SIG-M5 treated with dmso at 0.1 percent for 504 hours (cell line): ENCODE measurements around the gene TEPSIN.

Source experiments
- DNase-seq: peaks from one replicate; lab custom pipeline; 2025; ENCODE audit not compliant: unreplicated experiment; lab: John Stamatoyannopoulos, UW

TEPSIN gene

DNA sequence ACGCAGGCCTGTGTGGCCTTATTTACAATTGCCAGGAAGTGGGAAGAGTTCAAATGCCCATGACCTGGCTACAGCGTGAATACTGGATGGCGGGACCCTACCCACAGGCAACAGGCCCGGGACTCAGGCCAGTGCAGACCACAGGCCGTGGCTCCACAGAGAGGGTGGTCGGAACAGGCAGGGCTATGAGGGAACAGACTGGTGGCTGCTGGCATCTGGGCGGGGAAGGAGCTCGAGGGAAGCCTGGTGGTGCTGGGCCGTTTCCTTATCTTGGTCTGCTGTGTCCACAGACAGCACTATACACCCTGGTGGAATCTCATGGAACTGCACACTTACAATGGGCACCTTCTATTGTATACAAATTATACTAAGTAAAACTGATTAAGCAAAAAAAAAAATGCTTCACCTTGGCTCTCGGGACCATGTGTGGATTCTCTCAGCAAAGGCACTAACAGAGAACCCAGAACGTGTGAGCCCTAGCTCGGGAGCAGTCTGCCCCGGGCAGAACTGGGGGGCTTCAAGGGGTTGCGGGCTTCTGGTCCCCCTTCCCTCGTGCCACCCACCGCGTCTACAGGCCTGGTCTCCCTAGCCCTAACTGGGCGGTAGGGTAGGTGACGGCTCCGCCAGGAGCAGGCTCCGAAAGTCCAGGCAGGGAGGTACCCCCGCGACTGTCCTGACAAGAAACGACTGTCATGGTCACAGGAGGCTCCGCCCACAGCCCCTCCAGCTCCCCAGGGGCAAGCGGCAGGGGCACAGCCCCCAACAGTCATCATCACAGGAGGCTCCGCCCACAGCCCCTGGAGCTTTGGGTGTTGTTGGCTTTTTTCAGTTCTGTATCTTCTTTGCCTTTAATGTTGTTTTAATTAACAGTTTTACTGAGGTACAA, 37.9 kb downstream of the TEPSIN start:
- DNase-seq: peak; percentile 75

DNA sequence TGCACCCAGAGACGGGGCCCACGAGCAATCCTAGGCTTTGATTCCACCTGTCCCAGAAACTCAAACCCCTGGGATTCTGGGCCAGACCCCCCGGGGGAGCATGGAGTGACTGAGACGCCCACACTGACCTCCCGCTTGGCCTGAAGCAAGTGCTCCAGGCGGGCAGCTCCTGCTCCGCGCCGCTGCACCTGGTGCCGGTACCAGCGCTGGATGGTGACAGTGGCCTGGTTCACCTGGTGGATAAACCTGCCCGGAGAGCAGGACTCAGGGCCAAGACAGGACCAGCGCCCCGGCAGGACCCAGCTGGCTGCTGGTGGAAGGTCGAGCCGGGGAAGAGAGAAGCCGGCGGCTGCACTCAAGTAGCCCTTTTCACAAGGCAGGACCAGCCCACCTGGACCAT, 38.7 kb downstream of the TEPSIN start:
- no peak for DNase-seq

DNA sequence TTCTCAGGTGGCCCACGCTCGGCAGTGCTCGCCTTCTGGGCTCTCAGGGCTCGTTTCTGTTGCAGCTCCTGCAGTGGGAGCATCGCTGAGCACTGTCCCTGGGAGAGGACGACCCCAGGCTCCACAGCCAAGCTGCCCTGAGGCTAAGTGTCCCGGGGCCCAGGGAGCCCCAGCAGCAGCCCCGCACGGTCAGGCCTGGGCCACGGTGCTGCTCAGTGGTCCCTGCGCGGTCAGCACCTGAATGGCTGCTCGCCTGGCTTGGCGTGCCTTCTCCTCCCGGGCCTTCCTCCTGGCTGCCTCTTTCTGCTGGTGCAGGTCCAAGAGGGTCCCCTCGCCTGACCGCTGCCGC, 39.4 kb downstream of the TEPSIN start:
- no peak for DNase-seq

DNA sequence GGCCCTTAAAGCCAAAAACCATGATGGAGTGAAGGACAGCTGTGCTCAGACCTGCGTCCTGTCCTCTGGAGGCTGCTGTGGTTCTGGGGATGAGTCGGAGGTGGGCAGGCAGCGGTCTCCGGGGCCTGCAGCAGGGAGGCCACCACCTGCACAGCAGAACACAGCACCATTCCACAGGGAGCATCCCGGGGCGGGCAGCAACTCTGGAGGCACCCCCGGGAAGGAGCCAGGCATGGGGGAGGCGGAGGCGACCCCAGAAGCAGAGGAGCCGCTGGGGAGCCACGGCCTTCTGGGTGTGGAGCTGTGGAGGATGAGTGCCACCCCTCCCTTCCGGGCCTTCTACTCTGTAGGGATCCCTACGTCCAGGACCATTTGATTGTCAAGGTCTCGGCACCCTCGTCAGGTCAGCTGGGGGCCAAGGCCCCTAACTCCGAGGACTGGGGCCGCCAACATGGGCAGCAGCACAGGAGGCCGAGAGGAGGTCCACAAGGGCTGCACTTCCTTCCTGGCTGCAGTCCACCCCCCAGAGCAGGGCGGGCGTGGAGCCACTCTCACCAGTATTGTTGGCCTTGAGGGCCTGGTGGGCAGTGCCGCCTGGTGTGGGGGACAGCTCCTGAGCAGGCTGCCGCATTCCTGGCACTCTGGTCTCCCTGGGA, 39.9 kb downstream of the TEPSIN start:
- no peak for DNase-seq

DNA sequence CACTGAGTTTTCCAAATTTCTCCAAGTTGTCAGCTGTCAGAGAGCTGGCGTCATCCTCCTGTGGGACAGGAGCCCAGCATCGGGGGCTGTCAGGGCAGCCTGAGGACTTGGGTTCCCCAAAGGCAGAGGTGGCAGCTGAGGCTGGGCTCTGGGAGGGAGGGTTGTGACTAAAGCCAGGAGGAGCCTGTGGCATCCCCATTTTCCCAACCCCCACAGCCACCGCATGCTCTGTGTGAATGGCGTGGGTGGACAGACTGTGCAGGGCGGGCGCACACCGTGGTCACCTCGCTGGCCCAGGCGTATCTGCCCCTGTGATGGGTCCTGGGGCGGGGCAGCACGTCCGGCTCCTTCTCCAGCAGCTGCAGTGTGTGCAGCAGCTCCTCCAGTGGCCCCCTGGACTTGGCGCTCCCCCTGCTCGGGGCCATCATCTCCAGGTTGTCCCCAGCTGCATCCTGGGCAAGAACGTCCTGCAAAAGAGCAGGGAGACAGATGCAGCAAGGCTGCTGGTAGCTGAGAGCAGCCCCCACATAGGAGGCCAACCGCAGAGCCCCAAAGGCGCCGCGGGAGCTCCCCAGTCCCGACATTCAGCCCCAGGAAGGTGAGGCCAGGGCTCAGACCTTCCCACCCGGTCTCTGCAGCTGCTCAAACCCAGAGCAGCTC, 40.9 kb downstream of the TEPSIN start:
- DNase-seq: no peak

DNA sequence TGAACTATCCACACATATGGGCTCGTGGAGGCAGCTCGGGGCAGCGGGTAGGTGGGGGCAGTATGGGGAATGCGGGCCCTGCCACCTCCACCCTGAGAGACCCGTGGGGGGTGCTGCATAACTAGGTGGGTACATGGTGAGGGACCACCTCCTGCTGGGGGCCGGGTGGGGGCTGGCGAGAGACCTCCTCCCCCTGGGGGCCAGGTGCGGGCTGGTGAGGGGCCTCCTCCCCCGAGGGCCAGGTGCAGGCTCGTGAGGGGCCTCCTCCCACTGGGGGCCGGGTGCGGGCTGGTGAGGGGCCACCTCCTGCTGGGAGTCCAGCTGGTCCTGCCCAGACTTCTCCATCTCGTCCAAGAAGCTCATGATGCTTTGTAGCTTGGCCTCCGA, 41.5 kb downstream of the TEPSIN start:
- no peak for DNase-seq

DNA sequence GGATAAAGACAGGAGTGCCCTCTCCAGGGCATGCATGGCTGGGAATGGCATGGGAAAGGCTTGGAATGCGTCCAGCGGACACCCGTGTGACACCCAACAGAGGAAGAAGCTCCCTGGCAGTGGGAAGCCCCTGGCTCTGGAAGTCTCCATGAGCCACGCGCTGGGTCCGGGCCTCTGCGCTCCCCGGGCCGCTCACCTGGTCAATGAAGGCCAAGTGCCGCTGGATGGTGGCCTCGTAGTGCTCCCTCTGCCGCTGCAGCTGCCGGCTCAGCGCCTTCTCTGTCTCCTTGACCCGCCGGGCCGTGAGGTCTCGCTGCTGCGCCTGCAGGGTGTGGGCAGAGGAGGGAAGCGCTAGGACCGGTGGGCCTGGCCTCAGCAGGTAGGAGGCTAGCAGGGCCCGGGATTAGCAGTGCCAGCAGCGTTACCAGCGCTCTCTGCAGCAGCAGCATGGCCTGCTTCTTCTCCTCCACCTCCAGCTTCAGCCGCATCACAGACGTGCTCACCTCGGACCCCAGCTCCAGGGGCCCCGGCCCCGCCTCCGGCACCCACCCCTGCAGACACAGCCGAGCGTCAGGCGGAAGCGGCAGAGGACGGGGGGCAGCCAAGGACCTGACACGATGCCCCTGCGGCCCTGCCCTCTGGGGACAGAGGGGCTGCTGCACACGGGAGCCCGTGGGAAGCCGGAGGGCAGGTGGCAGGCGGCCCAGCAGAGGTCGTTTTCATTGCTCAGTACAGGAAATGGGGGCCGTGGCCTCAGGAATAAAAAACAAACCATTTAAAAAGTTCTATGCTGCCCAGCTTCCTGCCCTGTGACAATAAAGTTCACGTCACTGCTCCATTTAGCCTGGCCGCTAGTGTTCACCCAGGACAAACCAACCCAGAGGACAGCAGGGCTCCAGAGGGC, 42.1 kb downstream of the TEPSIN start:
- DNase-seq: no peak

DNA sequence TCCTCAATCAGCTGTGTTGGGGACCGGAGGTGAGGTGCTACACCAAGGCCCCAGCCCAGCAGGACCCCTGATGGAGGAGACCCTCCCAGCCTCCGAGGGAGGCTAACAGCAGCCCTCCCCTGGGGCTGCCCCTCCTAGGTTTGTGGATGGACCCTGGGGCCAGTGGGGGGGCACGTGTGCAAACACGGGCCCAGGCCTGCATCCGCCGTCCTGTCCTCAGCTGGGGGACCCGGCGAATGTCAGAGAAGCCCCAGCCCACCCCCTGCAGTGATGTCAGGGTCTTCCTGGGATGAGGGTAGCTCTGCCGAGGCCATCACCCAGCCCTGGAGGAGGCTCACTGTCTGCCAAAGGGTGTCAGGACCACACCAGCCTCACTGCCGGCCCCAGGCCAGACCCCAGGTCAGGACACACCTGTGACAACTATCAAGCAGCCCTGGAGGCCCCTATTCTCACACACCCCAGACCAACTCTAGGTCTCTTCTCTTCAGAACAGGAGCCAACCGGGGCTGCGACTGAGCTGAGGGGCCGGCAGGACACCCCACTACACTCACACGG, 42.8 kb downstream of the TEPSIN start:
- DNase-seq: no peak

DNA sequence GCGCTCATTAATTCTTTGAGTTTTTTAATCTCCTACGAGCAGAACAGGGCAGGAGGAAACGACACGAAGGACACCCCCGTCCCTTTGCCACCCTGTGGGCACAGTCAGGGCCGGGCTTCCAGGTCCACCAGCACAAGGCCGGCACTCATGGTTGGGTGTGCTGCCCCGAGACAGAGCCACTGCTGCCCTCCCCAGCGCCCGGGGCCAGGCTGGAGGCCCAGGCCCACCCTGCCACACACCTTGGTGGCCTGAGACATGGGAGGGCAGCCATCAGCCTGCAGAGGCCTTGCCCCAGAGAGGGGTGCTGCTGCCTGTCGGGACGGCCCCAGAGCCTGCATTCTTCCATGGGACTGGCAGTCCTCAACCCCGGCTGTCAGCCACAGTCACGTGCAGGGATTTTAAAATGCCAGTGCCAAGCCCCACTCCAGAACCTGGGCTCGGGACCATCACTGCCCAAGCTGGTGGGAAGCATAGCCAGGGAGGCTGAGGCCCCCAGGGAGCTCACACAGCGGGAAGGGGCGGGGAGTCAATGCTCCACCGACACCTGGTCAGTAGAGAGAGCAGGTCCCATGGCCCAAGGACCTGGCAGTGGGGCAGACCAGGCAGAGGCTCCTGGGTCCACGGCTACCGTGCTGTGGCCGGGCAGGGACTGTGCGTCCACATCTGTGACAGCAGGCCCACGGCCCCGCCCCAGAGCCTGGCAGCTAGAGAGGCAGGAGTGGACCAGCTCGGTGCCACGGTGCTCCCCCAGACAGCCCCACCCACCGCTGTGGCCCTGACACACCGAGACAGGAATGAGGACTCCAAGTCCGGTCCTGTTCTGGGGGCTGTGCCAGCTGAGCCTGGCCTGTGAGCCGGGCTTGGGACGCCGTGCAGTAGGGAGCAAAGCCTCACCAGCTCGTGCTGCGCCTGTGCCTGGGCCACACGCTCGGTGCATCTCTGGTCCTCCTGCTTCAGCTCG, 43.6 kb downstream of the TEPSIN start:
- no peak for DNase-seq

DNA sequence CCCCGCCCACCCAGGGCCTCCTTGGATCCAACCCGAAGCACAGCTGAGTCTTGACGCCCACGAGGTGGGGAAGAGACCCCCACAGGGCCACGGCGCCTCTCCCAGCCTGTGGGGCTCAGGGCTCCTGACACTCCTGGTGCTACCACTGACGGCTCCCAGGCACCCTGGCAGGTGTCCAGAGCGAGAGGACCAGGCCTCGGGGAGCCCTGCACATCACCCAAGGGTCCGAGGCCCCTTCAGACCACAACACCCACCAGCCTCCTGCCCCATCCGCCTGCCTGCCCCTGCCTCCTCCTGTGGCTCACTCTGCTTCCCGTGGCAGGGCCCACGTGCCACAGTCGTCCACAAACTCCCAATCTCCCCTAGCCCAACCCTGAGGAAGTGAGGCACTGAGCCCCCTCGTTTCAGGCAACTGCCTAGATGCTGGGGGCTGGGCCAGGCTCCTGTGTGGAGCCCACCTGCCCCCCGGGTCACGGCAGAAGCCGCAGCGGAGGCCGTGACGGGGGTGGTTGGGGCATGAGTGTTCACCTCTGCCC, 44.6 kb downstream of the TEPSIN start:
- DNase-seq: no peak

DNA sequence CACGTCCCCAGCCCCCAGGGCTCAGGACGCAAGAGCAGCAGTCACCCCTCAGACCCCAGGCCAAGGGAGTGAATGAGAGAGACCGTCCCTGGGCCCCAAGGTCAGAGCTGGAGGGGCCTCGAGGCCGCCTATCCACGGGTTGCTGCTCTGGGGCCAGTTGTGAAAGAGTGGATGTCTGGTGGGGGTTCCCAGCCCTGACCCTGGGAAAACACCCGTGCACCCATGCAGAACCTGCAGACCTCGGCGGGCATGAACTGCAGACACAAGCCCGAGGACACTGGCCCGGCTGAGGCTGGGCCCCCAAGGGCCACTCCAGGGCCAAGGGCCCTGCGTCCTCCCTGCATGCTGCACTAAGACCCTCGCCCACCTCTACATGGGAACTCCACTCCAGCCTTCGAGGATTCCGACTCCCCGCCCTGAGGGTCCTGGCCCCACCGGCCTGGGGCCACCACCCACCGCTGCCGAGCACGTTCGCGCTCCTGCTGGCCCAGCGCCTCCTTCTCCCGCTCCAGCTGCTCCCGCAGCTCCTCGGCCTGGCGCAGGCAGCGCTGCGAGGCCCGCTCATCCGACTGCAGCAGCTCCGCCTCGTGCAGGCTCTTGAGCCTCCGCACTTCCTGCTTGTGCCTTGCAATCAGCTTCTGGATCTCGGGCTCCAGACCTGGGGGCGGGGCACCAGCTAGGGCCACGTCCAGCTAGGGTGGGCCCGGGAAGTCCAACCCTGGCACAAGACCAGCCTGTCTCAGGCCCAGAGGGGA, 45.2 kb downstream of the TEPSIN start:
- no peak for DNase-seq

DNA sequence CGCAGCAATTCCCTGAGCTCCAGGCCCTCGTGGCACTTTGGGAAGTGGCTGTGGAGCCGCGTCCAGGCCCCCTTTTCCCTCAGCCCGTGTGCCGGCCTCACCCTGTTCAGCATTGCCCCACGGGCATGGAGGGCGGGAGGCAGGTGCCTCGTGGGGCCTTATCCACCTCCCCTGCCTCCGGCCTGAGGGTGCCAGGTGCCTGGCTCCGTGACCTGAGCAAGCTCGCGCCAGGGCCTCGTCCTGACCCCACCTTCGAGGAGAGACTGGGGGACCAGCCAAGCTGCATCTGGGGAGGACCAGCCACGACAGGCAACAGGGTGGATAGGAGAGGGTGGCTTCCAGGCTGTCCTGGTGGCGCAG, 45.8 kb downstream of the TEPSIN start:
- DNase-seq: no peak

DNA sequence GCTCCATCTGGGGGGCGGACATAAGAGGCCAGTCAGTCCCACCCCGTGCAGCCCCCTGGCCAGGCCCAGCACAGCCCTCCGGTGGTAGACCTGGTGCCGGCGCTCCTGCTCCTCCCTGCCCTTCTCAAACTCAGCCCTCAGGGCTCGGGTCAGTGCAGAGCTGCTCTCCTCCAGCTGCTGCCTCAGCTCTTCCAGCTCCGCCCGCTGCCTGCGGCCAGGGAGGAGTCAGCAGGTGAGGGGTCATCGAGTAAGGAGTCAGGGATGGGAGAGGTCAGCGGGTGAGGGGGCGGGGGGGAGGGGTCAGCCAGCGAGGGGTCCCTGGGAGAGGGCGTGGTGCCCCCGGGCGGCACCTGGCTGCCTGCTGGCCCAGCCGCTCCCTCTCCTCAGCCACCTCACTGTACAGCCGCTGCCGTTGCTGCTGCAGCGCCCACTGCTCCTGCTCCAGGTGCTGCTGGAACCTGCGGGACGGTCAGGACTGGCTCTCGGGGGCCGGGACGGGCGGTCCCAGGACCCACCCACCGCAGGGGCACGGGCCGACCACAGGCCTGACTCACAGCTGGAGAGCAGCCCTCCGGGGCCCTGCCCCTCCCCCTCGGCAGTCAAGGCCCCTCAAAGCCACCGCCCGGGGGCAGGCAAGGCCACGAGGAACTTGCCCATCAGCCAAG, 46.3 kb downstream of the TEPSIN start:
- no peak for DNase-seq

DNA sequence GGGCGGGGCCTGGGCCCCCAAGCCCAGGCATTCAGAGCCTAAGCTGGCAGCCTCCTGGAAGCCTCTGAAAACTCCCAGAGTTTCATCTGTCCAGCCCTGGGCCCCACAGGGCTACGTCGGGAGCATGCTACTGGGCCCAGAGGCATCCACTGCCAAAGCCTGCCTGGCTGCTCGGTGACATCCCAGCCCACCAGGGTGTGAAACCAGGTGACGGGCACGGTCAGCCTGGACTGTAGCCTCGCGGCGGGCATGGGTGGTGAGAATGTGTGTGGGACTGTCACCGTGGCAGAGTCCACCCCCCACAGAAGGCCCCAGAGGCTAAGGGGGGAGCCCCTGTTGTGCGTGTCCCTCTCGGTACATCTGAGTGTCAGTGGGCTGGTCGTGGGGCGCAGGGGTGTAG, 47.2 kb downstream of the TEPSIN start:
- no peak for DNase-seq

DNA sequence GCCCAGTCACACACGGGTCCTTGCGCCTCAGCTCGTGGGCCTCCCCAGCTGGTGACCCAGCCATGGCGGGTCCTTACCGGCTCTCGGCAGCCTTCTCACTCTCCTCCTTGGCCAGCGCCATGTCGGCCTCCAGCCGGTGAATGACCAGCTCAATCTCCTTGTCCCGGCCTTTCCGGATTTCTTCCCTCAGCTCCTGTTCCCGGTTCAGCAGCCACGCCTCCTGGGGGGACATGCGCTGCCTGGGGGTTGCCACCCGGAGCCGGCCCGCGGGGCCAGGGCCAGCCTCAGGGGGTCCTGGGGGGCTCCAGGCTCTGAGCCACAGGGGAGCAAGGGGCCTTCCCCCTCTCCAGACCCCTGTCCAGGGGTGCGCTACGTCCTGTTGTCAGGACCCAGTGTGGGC, 47.7 kb downstream of the TEPSIN start:
- DNase-seq: no peak

DNA sequence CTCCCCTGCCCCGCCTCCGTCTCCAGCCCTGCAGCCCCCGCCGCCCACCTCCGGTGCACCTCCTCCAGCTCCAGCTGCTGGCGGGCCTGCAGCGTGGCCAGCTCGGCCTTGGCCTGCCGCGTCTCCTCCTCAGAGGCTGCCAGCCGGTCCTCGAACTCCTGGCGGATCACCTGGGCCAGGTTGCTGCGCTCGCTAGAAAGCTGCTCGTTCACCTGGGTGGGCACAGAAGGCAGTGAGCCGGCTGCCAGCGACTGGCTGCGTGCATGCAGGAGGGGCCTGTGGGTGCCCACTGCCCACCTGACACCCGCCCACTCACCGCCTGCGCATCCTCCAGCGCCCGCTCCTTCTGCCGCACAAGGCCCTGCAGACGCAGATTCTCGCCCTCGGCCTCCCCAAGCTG, 48.3 kb downstream of the TEPSIN start:
- no peak for DNase-seq

DNA sequence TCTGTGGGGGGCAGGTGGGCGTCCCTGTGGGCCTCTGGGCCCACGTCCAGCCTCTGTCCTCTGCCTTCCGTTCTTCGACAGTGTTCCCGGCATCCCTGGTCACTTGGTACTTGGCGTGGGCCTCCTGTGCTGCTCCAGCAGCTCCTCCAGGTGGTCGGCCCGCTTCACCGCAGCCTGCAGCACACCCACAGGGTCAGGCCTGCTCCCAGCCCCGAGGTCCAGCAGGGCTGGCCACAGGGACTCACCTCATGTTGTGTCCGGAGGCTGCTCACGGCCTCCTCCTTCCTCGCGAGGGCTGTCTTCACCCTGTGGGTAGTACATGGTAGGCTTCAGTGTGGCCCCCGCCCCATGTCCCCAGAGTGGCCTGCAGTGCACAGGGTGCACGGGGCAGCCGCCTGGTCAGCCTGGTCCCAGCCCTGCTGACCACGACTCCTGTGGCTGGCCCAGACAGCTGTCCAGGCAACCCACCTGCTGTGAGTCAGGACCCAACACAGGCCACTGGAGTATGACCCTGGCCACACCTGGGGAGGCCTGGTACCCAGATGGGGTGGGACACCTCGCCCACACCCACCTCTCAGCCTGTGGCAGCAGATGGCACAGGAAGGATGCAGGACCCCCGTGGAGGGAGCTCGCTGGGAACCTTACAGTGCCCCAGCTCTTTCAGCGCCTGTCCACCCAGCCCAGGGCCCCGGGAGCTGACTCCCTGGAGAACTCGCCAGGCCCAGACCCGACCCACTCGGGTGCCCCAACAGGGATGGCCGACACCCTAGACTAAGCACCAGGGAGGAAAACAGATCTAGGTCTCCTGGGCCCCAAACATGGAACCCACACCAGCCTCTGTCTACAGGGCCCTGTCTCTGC, 49.0 kb downstream of the TEPSIN start:
- no peak for DNase-seq
